IPS-20b (cell line): ENCODE data around the gene ZNF784.

Experiments
- H3K27ac ChIP-seq: one replicate; pipeline ENCODE4 v1.5.1; 2013; ENCODE audit warnings: low read length
- H3K27me3 ChIP-seq: 2 replicates; pipeline ENCODE4 v1.6.1; 2013; ENCODE audit warnings: mild to moderate bottlenecking, low read length, inconsistent platforms; ENCODE audit not compliant: insufficient read depth
- H3K36me3 ChIP-seq: 2 replicates; pipeline ENCODE4 v1.6.1; 2013; ENCODE audit warnings: low read depth, mild to moderate bottlenecking, inconsistent platforms, low read length, moderate library complexity; ENCODE audit not compliant: insufficient read depth
- H3K4me1 ChIP-seq: 2 replicates; pipeline ENCODE4 v1.6.1; 2013; ENCODE audit warnings: mild to moderate bottlenecking, control low read depth, inconsistent platforms, low read length, moderate library complexity; ENCODE audit not compliant: insufficient read depth
- H3K4me3 ChIP-seq: 2 replicates; pipeline ENCODE4 v1.5.1; 2013; ENCODE audit warnings: mild to moderate bottlenecking, low read length, inconsistent platforms
- H3K9ac ChIP-seq: 2 replicates; pipeline ENCODE4 v1.6.1; 2013; ENCODE audit warnings: low read depth, mild to moderate bottlenecking, inconsistent platforms, low read length, moderate library complexity
- H3K9me3 ChIP-seq: 2 replicates; pipeline ENCODE4 v1.6.1; 2013; ENCODE audit warnings: mild to moderate bottlenecking, low read depth, low read length, inconsistent platforms; ENCODE audit not compliant: insufficient read depth

Gene ZNF784

GRCh38 chr19:55624109-55625003, at the start of gene ZNF784:
TSS of gene ZNF784 (minus strand) at chr19:55624566. CDS start at chr19:55624561, 5 bp downstream.
- Histone ChIP-seq H3K9ac (peak within 1 kb of the TSS; percentile 75; the same call in 1 of the 2 replicates), H3K27me3 (no peaks in the 10 kb centered on the region), H3K27ac (no peak within 1 kb of the TSS), H3K9me3 (no peaks in the 10 kb centered on the region), H3K36me3 (peaks cover 10% of the 10 kb centered on the region), H3K4me1 (no peaks in the 10 kb centered on the region), H3K4me3 (peak within 1 kb of the TSS; percentile 65)

- Histone ChIP-seq H3K27me3 (no peaks in the 10 kb centered on the region), H3K9ac (no peak overlapping the region), H3K4me1 (peaks cover 10% of the 10 kb centered on the region; the same call in 1 of the 2 replicates), H3K36me3 (peaks cover 50% of the 10 kb centered on the region), H3K9me3 (no peaks in the 10 kb centered on the region), H3K27ac (no peak overlapping the region), H3K4me3 (no peak overlapping the region)
Observed at GRCh38 chr19:55673889-55674288, 49.5 kb upstream of the ZNF784 start.

- Histone ChIP-seq H3K9me3 (no peaks in the 10 kb centered on the region), H3K36me3 (peaks cover 50% of the 10 kb centered on the region), H3K27me3 (no peaks in the 10 kb centered on the region), H3K27ac (no peak overlapping the region), H3K4me1 (peaks cover 10% of the 10 kb centered on the region; the same call in 1 of the 2 replicates), H3K9ac (no peak overlapping the region), H3K4me3 (no peak overlapping the region)
Observed at GRCh38 chr19:55673465-55673864, 49.1 kb upstream of the ZNF784 start.

- H3K36me3 ChIP-seq: peaks cover 54% of the 10 kb centered on the region
- no peaks in the 10 kb centered on the region for H3K9me3 ChIP-seq
- no peak overlapping the region for H3K9ac ChIP-seq
- no peak overlapping the region for H3K4me3 ChIP-seq
- no peaks in the 10 kb centered on the region for H3K27me3 ChIP-seq
- H3K27ac ChIP-seq: no peak overlapping the region
- peaks cover 10% of the 10 kb centered on the region; the same call in 1 of the 2 replicates for H3K4me1 ChIP-seq
Observed at GRCh38 chr19:55672418-55672817, 48.1 kb upstream of the ZNF784 start.

GRCh38 chr19:55671054-55671378, 46.6 kb upstream of the ZNF784 start:
- no peak overlapping the region for H3K9ac ChIP-seq
- no peak overlapping the region for H3K4me3 ChIP-seq
- H3K4me1 ChIP-seq: peaks cover 9% of the 10 kb centered on the region; the same call in 1 of the 2 replicates
- H3K36me3 ChIP-seq: peaks cover 68% of the 10 kb centered on the region
- no peaks in the 10 kb centered on the region for H3K9me3 ChIP-seq
- no peak overlapping the region for H3K27ac ChIP-seq
- H3K27me3 ChIP-seq: no peaks in the 10 kb centered on the region

- H3K27me3 ChIP-seq: no peaks in the 10 kb centered on the region
- no peak overlapping the region for H3K4me3 ChIP-seq
- H3K27ac ChIP-seq: no peak overlapping the region
- no peaks in the 10 kb centered on the region for H3K9me3 ChIP-seq
- H3K36me3 ChIP-seq: peaks cover 74% of the 10 kb centered on the region
- peaks cover 6% of the 10 kb centered on the region; the same call in 1 of the 2 replicates for H3K4me1 ChIP-seq
- H3K9ac ChIP-seq: no peak overlapping the region
Observed at GRCh38 chr19:55670280-55671053, 46.1 kb upstream of the ZNF784 start.

GRCh38 chr19:55669418-55670279, 45.3 kb upstream of the ZNF784 start:
- Histone ChIP-seq H3K4me1 (peaks cover 6% of the 10 kb centered on the region; the same call in 1 of the 2 replicates), H3K27me3 (no peaks in the 10 kb centered on the region), H3K9me3 (no peaks in the 10 kb centered on the region), H3K27ac (no peak overlapping the region), H3K9ac (no peak overlapping the region), H3K36me3 (peaks cover 82% of the 10 kb centered on the region), H3K4me3 (no peak overlapping the region)

GRCh38 chr19:55668603-55669348, 44.4 kb upstream of the ZNF784 start:
- Histone ChIP-seq H3K4me3 (no peak overlapping the region), H3K36me3 (peaks cover 90% of the 10 kb centered on the region), H3K9me3 (no peaks in the 10 kb centered on the region), H3K27ac (no peak overlapping the region), H3K9ac (no peak overlapping the region), H3K27me3 (no peaks in the 10 kb centered on the region), H3K4me1 (peaks cover 6% of the 10 kb centered on the region; the same call in 1 of the 2 replicates)

- H3K36me3 ChIP-seq: peaks cover 90% of the 10 kb centered on the region
- H3K9ac ChIP-seq: no peak overlapping the region
- H3K27me3 ChIP-seq: no peaks in the 10 kb centered on the region
- no peak overlapping the region for H3K27ac ChIP-seq
- no peaks in the 10 kb centered on the region for H3K9me3 ChIP-seq
- H3K4me3 ChIP-seq: no peak overlapping the region
- H3K4me1 ChIP-seq: no peaks in the 10 kb centered on the region
Observed at GRCh38 chr19:55667958-55668357, 43.6 kb upstream of the ZNF784 start.

GRCh38 chr19:55667511-55667910, 43.1 kb upstream of the ZNF784 start:
- Histone ChIP-seq H3K9ac (no peak overlapping the region), H3K4me1 (no peaks in the 10 kb centered on the region), H3K36me3 (peaks cover 91% of the 10 kb centered on the region), H3K4me3 (no peak overlapping the region), H3K27ac (no peak overlapping the region), H3K9me3 (no peaks in the 10 kb centered on the region), H3K27me3 (no peaks in the 10 kb centered on the region)

GRCh38 chr19:55667006-55667381, 42.6 kb upstream of the ZNF784 start:
- Histone ChIP-seq H3K9ac (no peak overlapping the region), H3K9me3 (no peaks in the 10 kb centered on the region), H3K36me3 (peaks cover 91% of the 10 kb centered on the region), H3K27ac (no peak overlapping the region), H3K4me1 (no peaks in the 10 kb centered on the region), H3K4me3 (no peak overlapping the region), H3K27me3 (no peaks in the 10 kb centered on the region)
